K562 (cell line): ENCODE measurements around the gene PTGER3. TPM values are rescaled to one million over a fixed set of nuclear protein-coding genes. Genes with fewer than 3 reads are reported as not detected.

Experiments used
- BHLHE40 ChIP-seq: IDR thresholded peaks from 2 replicates; pipeline ENCODE4 v1.6.1; 2011; ENCODE audit warnings: low read length, improper control_type of control experiment
- BRD9 ChIP-seq: fragments of 450-650 bp; IDR thresholded peaks from 2 replicates; pipeline ENCODE4 v1.6.1; 2018; ENCODE audit warnings: low read depth; ENCODE audit not compliant: partially characterized antibody
- DACH1 ChIP-seq: fragments of 450-650 bp; IDR thresholded peaks from 2 replicates; pipeline ENCODE4 v1.6.1; 2018; ENCODE audit not compliant: partially characterized antibody
- DIDO1 ChIP-seq: fragments of 450-650 bp; IDR thresholded peaks from 2 replicates; pipeline ENCODE4 v1.6.1; 2016; ENCODE audit warnings: low read depth, missing biosample characterization, missing genetic modification characterization
- MAFG ChIP-seq: fragments of 450-650 bp; conservative IDR thresholded peaks from 2 replicates; pipeline ENCODE4 v1.6.1; 2016; ENCODE audit warnings: missing genetic modification characterization, missing compliant biosample characterization
- MTF1 ChIP-seq: fragments of 250-450 bp; sonication (Bioruptor Pico); IDR thresholded peaks from 2 replicates; pipeline ENCODE4 v1.9.0; 2021; ENCODE audit warnings: moderate library complexity, mild to moderate bottlenecking, inconsistent platforms, borderline replicate concordance
- NUFIP1 ChIP-seq: fragments of 450-650 bp; IDR thresholded peaks from 2 replicates; pipeline ENCODE4 v1.6.1; 2018; ENCODE audit not compliant: partially characterized antibody
- POU5F1 ChIP-seq: fragments of 150-350 bp; IDR thresholded peaks from 2 replicates; pipeline ENCODE4 v1.6.1; 2014; ENCODE audit warnings: borderline replicate concordance, low read length, low read depth, mild to moderate bottlenecking; ENCODE audit not compliant: partially characterized antibody
- ZSCAN32 ChIP-seq: fragments of 450-650 bp; formaldehyde crosslinking; IDR thresholded peaks from 2 replicates; pipeline ENCODE4 v1.4.0; 2020; ENCODE audit warnings: mild to moderate bottlenecking, moderate library complexity
- polyA plus RNA-seq, 8 experiments: library from polyadenylated mRNA; depleted of rRNA in 4 of 8; stranded (reverse) in 5 of 8; unstranded in 3 of 8; fragments of >200 nt; fragmentation: Nextera tagmentation in 2 of 8; fragmentation: Illumina TruSeq in 1 of 8; extraction: Ambion mirVana in 2 of 8; extraction: Trizol in 1 of 8; gene quantifications; 2 replicates each; pipeline versions ENCODE4 v1.2.1 to v1.2.3, GENCODE V29; 2011 to 2014; ENCODE audit warnings: inconsistent platforms in 1 of 8, missing spikeins in 1 of 8
- total RNA-seq, 7 experiments: library from RNA; depleted of rRNA in 6 of 7; stranded (reverse); fragments of >200 nt in 6 of 7; fragmentation: Illumina TruSeq in 2 of 7; extraction: Trizol in 2 of 7; gene quantifications; 2 replicates each; pipeline versions ENCODE4 v1.2.1 to v1.2.3, GENCODE V29; 2011 to 2021; ENCODE audit warnings: low replicate concordance in 1 of 7
- TF ChIP-seq, protein P1 (sequence below): fragments of 450-650 bp; IDR thresholded peaks from 2 replicates; pipeline ENCODE4 v1.6.1; 2016; ENCODE audit warnings: mild to moderate bottlenecking, moderate library complexity

The PTGER3 gene
- total and polyA plus RNA-seq, 9 of the 15 experiments (the other 6 are each of a cell fraction or from before 2014, with no cell fraction given): 3.8 to 28.5 (median 14.2) TPM

DNA sequence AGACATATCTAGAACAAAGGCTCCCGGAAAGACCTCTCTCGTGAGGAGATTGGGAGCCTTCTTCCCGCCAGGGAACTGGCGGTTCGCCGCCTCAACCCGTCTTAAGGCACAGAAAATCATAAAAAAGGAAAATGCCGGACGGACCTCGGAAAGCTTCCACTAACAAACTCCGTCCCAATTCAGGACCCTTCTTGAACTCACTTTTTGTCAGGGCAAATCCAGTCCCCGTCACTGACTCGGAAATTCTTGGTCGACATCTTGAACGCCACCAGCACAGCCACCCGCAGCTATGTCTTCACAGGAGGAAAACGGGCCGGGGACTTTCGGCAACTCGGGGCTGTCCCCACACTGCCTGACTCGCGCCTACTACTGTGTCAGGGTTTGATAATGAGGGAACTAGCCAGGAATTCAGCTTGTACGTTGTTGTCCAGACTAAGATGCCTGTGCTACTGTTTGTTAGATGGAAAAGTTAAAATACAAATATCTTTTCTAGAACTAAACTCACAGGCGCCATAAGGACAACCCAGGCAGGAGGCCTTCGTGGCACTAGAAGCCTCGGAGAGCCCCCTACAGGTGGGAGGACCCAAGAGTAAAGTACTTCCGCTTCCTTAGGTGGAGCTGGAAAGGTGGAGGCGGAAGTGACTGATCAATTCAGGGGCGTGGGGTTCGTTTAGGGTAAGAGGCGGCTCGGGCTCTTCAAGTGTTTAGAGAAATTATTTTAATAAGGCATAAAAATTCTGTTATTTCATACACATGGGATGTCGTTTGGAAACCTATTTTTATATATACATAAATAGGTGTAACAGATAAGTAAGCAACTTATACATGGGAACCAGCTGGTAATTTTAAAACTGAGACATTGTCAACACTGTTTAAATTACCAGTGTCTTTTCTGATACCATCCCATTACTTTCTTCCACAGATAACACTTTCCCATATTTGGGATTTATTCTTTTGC, 33.4 kb upstream of the PTGER3 start, which contains the start of gene ZRANB2 (continued):
- TF ChIP-seq, protein P1, sequence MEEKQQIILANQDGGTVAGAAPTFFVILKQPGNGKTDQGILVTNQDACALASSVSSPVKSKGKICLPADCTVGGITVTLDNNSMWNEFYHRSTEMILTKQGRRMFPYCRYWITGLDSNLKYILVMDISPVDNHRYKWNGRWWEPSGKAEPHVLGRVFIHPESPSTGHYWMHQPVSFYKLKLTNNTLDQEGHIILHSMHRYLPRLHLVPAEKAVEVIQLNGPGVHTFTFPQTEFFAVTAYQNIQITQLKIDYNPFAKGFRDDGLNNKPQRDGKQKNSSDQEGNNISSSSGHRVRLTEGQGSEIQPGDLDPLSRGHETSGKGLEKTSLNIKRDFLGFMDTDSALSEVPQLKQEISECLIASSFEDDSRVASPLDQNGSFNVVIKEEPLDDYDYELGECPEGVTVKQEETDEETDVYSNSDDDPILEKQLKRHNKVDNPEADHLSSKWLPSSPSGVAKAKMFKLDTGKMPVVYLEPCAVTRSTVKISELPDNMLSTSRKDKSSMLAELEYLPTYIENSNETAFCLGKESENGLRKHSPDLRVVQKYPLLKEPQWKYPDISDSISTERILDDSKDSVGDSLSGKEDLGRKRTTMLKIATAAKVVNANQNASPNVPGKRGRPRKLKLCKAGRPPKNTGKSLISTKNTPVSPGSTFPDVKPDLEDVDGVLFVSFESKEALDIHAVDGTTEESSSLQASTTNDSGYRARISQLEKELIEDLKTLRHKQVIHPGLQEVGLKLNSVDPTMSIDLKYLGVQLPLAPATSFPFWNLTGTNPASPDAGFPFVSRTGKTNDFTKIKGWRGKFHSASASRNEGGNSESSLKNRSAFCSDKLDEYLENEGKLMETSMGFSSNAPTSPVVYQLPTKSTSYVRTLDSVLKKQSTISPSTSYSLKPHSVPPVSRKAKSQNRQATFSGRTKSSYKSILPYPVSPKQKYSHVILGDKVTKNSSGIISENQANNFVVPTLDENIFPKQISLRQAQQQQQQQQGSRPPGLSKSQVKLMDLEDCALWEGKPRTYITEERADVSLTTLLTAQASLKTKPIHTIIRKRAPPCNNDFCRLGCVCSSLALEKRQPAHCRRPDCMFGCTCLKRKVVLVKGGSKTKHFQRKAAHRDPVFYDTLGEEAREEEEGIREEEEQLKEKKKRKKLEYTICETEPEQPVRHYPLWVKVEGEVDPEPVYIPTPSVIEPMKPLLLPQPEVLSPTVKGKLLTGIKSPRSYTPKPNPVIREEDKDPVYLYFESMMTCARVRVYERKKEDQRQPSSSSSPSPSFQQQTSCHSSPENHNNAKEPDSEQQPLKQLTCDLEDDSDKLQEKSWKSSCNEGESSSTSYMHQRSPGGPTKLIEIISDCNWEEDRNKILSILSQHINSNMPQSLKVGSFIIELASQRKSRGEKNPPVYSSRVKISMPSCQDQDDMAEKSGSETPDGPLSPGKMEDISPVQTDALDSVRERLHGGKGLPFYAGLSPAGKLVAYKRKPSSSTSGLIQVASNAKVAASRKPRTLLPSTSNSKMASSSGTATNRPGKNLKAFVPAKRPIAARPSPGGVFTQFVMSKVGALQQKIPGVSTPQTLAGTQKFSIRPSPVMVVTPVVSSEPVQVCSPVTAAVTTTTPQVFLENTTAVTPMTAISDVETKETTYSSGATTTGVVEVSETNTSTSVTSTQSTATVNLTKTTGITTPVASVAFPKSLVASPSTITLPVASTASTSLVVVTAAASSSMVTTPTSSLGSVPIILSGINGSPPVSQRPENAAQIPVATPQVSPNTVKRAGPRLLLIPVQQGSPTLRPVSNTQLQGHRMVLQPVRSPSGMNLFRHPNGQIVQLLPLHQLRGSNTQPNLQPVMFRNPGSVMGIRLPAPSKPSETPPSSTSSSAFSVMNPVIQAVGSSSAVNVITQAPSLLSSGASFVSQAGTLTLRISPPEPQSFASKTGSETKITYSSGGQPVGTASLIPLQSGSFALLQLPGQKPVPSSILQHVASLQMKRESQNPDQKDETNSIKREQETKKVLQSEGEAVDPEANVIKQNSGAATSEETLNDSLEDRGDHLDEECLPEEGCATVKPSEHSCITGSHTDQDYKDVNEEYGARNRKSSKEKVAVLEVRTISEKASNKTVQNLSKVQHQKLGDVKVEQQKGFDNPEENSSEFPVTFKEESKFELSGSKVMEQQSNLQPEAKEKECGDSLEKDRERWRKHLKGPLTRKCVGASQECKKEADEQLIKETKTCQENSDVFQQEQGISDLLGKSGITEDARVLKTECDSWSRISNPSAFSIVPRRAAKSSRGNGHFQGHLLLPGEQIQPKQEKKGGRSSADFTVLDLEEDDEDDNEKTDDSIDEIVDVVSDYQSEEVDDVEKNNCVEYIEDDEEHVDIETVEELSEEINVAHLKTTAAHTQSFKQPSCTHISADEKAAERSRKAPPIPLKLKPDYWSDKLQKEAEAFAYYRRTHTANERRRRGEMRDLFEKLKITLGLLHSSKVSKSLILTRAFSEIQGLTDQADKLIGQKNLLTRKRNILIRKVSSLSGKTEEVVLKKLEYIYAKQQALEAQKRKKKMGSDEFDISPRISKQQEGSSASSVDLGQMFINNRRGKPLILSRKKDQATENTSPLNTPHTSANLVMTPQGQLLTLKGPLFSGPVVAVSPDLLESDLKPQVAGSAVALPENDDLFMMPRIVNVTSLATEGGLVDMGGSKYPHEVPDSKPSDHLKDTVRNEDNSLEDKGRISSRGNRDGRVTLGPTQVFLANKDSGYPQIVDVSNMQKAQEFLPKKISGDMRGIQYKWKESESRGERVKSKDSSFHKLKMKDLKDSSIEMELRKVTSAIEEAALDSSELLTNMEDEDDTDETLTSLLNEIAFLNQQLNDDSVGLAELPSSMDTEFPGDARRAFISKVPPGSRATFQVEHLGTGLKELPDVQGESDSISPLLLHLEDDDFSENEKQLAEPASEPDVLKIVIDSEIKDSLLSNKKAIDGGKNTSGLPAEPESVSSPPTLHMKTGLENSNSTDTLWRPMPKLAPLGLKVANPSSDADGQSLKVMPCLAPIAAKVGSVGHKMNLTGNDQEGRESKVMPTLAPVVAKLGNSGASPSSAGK: peak; percentile 14; the same call in 1 of the 2 replicates
- no peak for TF ChIP-seq NUFIP1
- TF ChIP-seq DIDO1: peak; percentile 69; the same call in 1 of the 2 replicates
- TF ChIP-seq DACH1: peak; percentile 90
- TF ChIP-seq BRD9: no peak
- no peak for TF ChIP-seq ZSCAN32
- TF ChIP-seq POU5F1: no peak
- TF ChIP-seq BHLHE40: no peak
- no peak for TF ChIP-seq MTF1 (CRISPR knock-in tag)
- no peak for TF ChIP-seq MAFG (tag)
- TF ChIP-seq, all 486 proteins: peak for 131
